GM15510 (cell line): ENCODE measurements around the gene SMYD3.

Experiments used
- POLR2A ChIP-seq: IDR thresholded peaks from 3 replicates; pipeline ENCODE4 v1.6.1; 2011; ENCODE audit warnings: borderline replicate concordance; ENCODE audit not compliant: insufficient read length; ENCODE audit errors: extremely low read depth

The SMYD3 gene

DNA sequence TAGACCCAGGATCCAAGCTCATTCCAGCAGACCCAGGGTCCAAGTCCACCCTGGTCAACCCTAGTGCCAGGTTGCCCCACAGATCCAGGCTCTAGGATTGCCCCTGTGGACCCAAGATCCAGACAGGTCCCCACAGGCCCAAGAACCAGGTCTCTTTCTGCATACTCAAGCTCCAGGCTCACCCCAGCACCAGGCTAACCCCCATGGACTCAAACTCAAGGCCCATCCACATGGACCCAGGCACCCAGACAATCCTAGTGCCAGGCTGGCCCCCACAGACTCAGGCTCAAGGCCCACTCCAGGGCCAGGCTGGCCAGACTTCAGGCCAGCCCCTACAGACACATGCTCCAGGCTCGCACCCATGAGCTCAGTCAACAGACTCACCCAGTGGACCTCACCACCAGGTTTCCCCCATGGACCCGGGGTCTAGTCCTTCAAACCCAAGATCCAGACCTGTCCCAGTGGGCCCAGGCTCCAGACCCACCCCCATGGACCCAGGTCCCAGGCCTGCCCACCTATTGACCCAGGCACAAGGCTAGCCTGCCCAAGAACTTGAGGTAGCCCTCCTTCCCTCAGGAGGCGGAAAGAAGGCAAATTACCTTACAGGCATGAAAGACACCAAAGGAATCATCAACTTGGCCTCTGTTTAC lies 124.4 kb downstream of the SMYD3 start:
- no peak for TF ChIP-seq POLR2A

GRCh38 chr1:246381452-246381851 lies 125.6 kb downstream of the SMYD3 start:
- no peak for TF ChIP-seq POLR2A

GRCh38 chr1:246377625-246378153 lies 129.4 kb downstream of the SMYD3 start:
- no peak for TF ChIP-seq POLR2A

DNA sequence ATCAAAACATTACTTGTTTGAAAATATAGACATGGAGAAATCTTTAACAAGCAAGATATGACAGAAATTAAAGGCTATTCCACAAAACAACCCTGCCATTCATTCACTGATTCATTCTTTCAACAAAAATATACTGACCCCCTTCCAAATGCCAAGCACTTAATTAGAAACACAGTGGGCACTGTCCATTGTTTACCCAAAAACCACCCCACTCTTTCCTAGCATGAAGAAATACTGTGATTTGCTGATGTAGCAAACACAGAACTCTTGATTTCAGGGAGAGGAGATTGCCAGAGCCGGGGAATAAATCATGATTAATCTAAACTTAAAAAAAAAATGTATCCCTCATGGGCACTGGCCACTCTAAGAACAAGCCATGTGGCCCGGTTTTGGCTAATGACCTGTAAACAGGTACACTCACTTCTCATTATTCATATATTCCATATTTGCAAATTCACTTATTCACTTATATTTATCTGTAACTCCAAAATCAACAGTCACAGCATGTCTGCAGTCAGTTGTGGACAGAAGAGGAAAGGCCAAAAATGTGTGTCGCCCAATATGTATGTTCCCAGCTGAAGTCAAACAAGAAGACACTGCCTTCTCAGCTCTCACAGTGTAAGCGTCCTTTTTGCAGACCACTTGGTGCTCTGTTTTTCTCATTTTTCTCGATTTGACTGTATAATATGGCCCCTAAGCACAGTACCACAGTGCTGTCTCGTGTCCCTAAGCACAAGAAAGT lies 133.1 kb downstream of the SMYD3 start:
- no peak for TF ChIP-seq POLR2A

DNA sequence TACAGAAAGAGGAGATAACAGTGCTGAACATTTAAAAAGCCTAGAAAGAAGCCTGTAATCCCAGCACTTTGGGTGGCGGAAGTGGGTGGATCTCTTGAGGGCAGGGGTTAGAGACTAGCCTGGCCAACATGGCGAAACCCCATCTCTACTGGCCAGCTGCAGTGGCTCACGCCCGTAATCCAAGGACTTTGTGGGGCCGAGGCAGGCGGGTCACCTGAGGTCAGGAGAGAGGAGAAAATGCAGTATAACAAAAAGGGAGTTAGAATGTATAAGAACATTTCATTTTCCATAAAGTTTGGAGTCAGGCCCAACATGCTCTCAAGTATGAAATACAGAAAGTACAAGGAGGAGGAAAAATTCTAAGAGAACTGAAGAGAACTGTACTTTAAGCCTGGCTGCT lies 134.5 kb downstream of the SMYD3 start:
- no peak for TF ChIP-seq POLR2A

- no peak for TF ChIP-seq POLR2A
Observed at GRCh38 chr1:246367041-246367440, 140.0 kb downstream of the SMYD3 start.

DNA sequence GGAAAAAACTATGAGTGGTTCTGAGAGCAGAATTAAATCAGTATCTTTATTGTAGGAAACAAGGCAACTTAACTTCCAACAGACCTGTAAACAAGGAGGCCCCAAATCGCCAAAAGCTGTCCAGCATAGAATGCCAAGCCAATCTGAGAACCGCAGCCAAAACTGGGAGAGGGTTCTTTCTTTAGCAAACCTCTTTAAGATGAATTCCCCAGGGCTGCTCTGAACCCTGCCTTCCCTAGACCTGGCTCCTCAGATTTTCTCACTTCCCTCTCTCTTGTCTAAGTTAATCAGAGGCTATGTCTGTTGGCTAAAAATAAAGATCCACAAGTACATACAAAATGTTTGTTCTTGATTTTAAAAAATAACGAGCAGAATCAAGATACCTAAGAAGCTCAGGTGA lies 141.4 kb downstream of the SMYD3 start:
- TF ChIP-seq POLR2A = no peak

DNA sequence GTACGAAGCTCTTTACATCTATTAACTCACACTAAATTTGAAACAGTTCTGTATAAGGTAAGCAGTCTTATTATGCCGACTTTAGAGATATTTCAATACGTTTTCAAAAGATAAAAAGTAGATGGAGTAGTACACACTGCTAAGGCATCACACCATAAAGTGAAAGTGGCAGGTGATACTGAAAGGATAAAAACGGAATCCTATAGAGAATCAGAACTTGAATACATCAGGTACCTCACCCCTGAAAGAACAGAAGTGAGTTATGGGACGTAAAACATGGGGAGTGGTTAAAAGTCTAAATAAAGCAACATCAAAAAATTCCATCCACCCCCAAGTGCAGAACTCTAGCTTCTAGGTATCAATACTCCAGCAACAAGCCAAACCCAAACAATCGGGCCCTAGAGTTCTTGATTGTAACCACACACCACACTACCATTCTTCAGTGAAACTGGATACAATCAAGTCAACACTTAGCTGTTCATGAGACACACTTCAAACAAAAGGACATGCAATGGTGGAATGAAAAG lies 142.6 kb downstream of the SMYD3 start:
- no peak for TF ChIP-seq POLR2A

DNA sequence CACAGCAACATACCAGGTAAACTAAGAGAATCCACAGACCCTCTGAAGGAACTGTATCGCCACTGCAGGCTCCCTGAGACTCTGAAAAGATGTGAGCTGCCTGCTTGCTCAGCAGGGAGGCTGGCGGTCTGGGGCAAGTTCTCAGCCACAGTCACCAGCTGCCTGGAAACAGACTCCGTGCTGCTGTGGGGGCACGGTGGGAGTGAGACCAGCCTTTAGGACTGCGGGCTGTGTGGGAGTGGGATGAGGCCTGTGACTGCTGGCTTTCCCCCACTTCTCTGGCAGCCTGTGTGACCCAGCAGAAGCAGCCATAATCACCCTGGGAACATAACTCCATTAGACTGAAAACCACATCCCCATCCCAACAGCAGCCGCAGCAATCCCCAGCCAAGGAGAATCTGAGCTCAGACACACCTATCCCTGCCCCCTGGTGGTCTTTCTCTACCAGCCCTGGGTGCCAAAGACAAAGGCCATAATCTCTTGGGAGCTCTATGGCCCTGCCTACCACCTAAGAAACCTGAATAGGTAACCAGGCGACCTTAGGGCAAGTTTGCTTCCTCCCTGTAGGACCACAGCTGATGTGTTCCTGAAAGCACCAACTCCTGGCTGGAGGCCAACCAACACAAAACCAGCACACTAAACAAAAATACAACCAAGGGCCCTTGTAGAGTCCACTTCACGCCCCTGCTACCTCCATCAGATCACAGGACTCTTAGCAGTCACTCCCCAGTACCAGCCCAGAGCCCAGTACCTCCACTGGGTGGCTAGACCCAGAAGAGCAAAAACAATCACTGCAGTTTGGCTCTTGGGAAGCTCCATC lies 151.5 kb downstream of the SMYD3 start:
- TF ChIP-seq POLR2A = no peak

DNA sequence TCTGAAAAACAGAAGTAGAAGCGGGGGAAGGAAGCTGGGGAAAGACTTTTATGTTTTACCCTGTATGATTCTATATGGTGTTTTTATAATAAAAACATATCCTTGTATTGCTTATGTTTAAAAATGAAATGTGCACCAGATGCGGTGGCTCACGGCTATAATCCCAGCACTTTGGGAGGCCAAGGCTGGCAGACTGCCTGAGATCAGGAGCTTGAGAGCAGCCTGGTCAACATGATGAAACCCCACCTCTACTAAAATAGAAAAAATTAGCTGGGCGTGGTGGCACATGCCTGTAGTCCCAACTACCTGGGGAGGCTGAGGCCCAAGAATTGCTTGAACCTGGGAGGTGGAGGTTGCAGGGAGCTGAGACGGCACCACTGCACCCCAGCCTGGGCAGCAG lies 155.4 kb downstream of the SMYD3 start:
- TF ChIP-seq POLR2A = no peak

DNA sequence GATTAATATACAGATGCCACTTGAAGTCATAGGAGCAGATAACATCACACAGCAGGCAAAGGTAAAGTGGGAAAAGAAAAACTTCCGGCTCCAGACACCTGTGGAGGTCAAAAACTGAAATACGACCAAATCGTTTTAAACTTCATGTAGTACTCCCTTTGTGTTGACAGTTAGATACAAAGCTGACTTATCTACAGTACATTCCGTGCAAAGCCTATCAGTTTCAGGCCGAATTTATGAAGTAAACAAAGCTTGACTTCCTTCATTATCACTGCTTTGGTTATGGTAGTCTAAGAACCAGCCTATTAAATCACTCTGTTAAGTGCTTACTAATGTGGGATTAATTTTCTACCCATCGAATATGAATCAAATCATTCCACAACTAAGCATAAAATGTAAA lies 156.3 kb downstream of the SMYD3 start:
- no peak for TF ChIP-seq POLR2A

DNA sequence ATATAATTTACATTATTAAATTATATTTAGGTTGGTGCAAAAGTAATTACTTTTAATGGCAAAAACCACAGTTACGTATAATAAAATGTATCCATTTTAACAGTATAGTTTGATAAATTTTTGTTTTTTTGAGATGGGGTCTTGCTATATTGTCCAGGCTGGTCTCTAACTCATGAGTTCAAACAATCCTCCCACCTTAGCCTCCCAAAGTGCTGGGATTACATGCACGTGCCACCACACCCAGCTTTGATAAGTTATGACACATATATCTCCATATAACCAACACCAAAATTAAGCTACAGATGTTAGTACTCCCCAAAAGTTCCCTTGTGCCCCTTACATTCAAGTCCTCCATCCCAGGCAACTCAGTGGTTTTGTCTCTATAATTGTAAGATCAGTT lies 163.1 kb downstream of the SMYD3 start:
- TF ChIP-seq POLR2A = no peak

GRCh38 chr1:246343251-246343650 lies 163.8 kb downstream of the SMYD3 start:
- no peak for TF ChIP-seq POLR2A

GRCh38 chr1:246338546-246338945 lies 168.5 kb downstream of the SMYD3 start:
- no peak for TF ChIP-seq POLR2A

DNA sequence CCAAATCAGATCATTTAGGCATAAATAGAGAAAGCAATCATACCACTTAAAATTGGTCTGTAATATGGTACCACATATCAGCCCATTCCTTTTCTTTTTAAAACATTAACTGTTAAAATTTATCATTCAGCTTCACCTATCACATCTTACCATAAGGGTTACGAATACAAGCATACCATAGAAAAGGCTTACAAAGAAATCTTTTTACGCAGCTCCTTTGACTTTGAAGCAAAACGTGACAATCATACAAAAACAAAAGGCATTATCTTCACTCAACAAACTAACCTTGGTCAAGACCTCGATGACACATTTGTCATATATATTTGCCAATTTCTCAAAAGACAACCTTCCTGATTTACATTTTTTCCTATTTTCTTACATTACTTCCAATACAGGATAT lies 169.0 kb downstream of the SMYD3 start:
- no peak for TF ChIP-seq POLR2A

DNA sequence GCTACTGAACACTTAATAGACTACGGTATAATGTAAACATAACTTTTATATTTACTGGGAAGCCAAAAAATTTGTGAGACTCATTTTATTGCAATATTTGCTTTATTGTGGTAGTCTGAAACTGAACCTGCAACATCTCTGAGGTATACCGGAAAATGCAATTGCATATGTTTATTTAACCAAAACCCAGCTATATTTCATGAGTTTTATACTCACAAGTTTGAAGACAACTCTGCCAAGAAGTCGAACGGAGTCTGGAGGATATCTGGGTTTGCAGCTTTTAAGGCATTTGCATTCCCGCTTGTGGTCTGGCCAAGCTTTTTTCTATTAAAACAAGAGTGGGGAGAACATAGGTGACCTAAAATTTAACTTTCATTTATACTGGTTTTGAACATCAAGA lies 171.9 kb downstream of the SMYD3 start:
- no peak for TF ChIP-seq POLR2A

DNA sequence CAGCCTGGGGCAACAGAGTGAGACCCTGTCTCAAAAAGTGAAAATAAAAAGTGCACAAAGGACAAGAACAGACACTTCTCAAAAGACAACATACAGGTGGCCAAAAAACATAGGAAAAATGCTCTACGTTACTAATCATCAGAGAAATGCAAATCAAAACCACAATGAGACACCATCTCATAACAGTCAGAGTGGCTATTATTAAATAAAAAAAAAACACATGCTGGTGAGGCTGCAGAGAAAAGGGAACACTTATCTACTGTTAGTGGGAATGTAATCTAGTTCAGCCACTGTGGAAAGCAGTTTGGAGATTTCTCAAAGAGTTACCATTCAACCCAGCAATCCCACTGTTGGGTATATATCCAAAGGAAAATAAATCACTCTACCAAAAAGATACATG lies 173.2 kb downstream of the SMYD3 start:
- TF ChIP-seq POLR2A = no peak
